Natural killer cell (primary cell): Measurements from ENCODE around the gene ATIC. TPM values are rescaled to one million over a fixed set of nuclear protein-coding genes. Genes with fewer than 3 reads are reported as not detected.
A peak's percentile ranks its signal among the peaks of the same experiment; 100 is the strongest.

Experiments used
- ATAC-seq, 3 donors: fragments of 150-1000 bp in 2 of 3; fragments of 200-7000 bp in 1 of 3; cut with Tn5 transposase; 1 replicate in 1 of 3; 2 replicates in 2 of 3; pipeline ENCODE4 v1.10.0; 2021; ENCODE audit warnings: mild to moderate bottlenecking in 2 of 3, moderate library complexity in 2 of 3
- DNase-seq, 2 donors: peaks; one replicate each; pipeline versions ENCODE4 v3.0.0 to v3.0.0-alpha.2; 2013 to 2021; ENCODE audit warnings: mixed read lengths in 1 of 2
- H3K27ac ChIP-seq: one replicate; pipeline ENCODE4 v1.5.1; 2013; ENCODE audit warnings: mild to moderate bottlenecking, low read length
- H3K27me3 ChIP-seq: one replicate; pipeline ENCODE4 v1.6.1; 2013; ENCODE audit warnings: low read length; ENCODE audit not compliant: control insufficient read depth, insufficient read depth
- H3K36me3 ChIP-seq: one replicate; pipeline ENCODE4 v1.6.1; 2013; ENCODE audit warnings: low read length; ENCODE audit not compliant: control insufficient read depth, insufficient read depth
- H3K4me1 ChIP-seq: one replicate; pipeline ENCODE4 v1.6.1; 2013; ENCODE audit warnings: low read length; ENCODE audit not compliant: control insufficient read depth, insufficient read depth
- H3K4me3 ChIP-seq: one replicate; pipeline ENCODE4 v1.5.1; 2013; ENCODE audit warnings: low read length
- H3K9me3 ChIP-seq: one replicate; pipeline ENCODE4 v1.6.1; 2013; ENCODE audit warnings: low read length; ENCODE audit not compliant: control insufficient read depth, insufficient read depth
- H3K27ac Mint-ChIP-seq, 2 donors: one replicate each; pipeline ENCODE4 v1.8.0; 2022; ENCODE audit warnings: mild to moderate bottlenecking in 2 of 2, mixed read lengths in 2 of 2, moderate library complexity in 1 of 2
- H3K27me3 Mint-ChIP-seq, 2 donors: one replicate each; pipeline ENCODE4 v1.8.0; 2022; ENCODE audit warnings: low read depth in 2 of 2, mixed read lengths in 2 of 2
- H3K36me3 Mint-ChIP-seq: one replicate; pipeline ENCODE4 v1.8.0; 2022; ENCODE audit warnings: mixed read lengths
- H3K4me1 Mint-ChIP-seq, 2 donors: one replicate each; pipeline ENCODE4 v1.8.0; 2022; ENCODE audit warnings: mixed read lengths in 2 of 2
- H3K4me3 Mint-ChIP-seq: one replicate; pipeline ENCODE4 v1.8.0; 2022; ENCODE audit warnings: mild to moderate bottlenecking, moderate library complexity, mixed read lengths
- H3K9me3 Mint-ChIP-seq, 2 donors: one replicate each; pipeline ENCODE4 v1.8.0; 2022; ENCODE audit warnings: mixed read lengths in 2 of 2
- CTCF ChIP-seq: fragments of 200-600 bp; IDR thresholded peaks from one replicate; pipeline ENCODE4 v1.8.0; 2022; ENCODE audit warnings: antibody characterized with exemption
- WGBS: methylation state at CpG from one replicate; pipeline ENCODE4 v1.1.7; 2013; ENCODE audit warnings: missing lambda C conversion rate; ENCODE audit not compliant: insufficient coverage; 5-methylcytosine and 5-hydroxymethylcytosine counted together
- intact Hi-C: fragments of 100-400 bp; cut with micrococcal nuclease; formaldehyde crosslinking; loops from one replicate; pipeline ENCODE4 v1.14.2; 2022
- total RNA-seq, 4 donors: library from RNA; stranded (reverse); fragments of 120-200 nt in 1 of 4; gene quantifications; one replicate each; pipeline versions ENCODE4 v1.2.3 to v1.2.4, GENCODE V29; 2013 to 2022

Gene ATIC
- total RNA-seq, 3 donors from 2014 or later (not counting 1 experiment from before 2014, with no cell fraction given), result 33.2 to 49.9 (median 44.5) TPM

GRCh38 chr2:215314896-215315295 is 3.0 kb downstream of the ATIC start:
- Mint-ChIP-seq H3K4me3 (no peak overlapping the region), H3K27ac (peak overlapping the region; percentile 18 to 30), H3K36me3 (peaks cover 1% of the 10 kb centered on the region), H3K27me3 (no peaks in the 10 kb centered on the region), H3K4me1 (peaks cover 22 to 33% of the 10 kb centered on the region in 2 donors), H3K9me3 (no peaks in the 10 kb centered on the region)
- H3K27me3 ChIP-seq, result no peaks in the 10 kb centered on the region
- DNase-seq (no peak), ATAC-seq (no peak)
- H3K36me3 ChIP-seq, result peaks cover 16% of the 10 kb centered on the region
- peaks cover 15% of the 10 kb centered on the region for H3K4me1 ChIP-seq
- no peak overlapping the region for H3K27ac ChIP-seq
- intact Hi-C loops, result no loop called here
- WGBS, result 86% methylated on average over 1 of the region's 1 CpG
- TF ChIP-seq CTCF, result no peak
- no peak overlapping the region for H3K4me3 ChIP-seq
- no peaks in the 10 kb centered on the region for H3K9me3 ChIP-seq

GRCh38 chr2:215315301-215315700 is 3.4 kb downstream of the ATIC start:
- intact Hi-C loops, result no loop called here
- Histone ChIP-seq H3K4me3 (no peak overlapping the region), H3K9me3 (no peaks in the 10 kb centered on the region), H3K36me3 (peaks cover 19% of the 10 kb centered on the region), H3K27ac (no peak overlapping the region), H3K27me3 (no peaks in the 10 kb centered on the region), H3K4me1 (peaks cover 15% of the 10 kb centered on the region)
- peak overlapping the region in 1 of 2 donors; percentile 30 for H3K27ac Mint-ChIP-seq
- no peak overlapping the region for H3K4me3 Mint-ChIP-seq
- no peaks in the 10 kb centered on the region for H3K9me3 Mint-ChIP-seq
- TF ChIP-seq CTCF, result no peak
- WGBS, result 100% methylated on average over 2 of the region's 2 CpGs
- DNase-seq (no peak), ATAC-seq (no peak)
- no peaks in the 10 kb centered on the region for H3K27me3 Mint-ChIP-seq
- peaks cover 5% of the 10 kb centered on the region for H3K36me3 Mint-ChIP-seq
- H3K4me1 Mint-ChIP-seq, result peaks cover 26 to 36% of the 10 kb centered on the region in 2 donors

- Mint-ChIP-seq H3K4me1 (peaks cover 28 to 44% of the 10 kb centered on the region in 2 donors), H3K27ac (no peak overlapping the region), H3K4me3 (no peak overlapping the region), H3K27me3 (no peaks in the 10 kb centered on the region), H3K36me3 (peaks cover 7% of the 10 kb centered on the region), H3K9me3 (no peaks in the 10 kb centered on the region)
- H3K4me3 ChIP-seq, result no peak overlapping the region
- H3K36me3 ChIP-seq, result peaks cover 25% of the 10 kb centered on the region
- WGBS, result 100% methylated on average over 1 of the region's 2 CpGs
- H3K4me1 ChIP-seq, result peaks cover 13% of the 10 kb centered on the region
- TF ChIP-seq CTCF, result no peak
- intact Hi-C loops, result no loop called here
- ATAC-seq (no peak), DNase-seq (no peak)
- no peaks in the 10 kb centered on the region for H3K9me3 ChIP-seq
- H3K27ac ChIP-seq, result no peak overlapping the region
- no peaks in the 10 kb centered on the region for H3K27me3 ChIP-seq
Measured at GRCh38 chr2:215316336-215316735, 4.5 kb downstream of the ATIC start.

- DNase-seq (no peak), ATAC-seq (no peak)
- H3K4me3 Mint-ChIP-seq, result no peak overlapping the region
- H3K27me3 Mint-ChIP-seq, result no peaks in the 10 kb centered on the region
- 100% methylated on average over 1 of the region's 5 CpGs for WGBS
- no peak overlapping the region for H3K27ac Mint-ChIP-seq
- intact Hi-C loops, result no loop called here
- H3K27ac ChIP-seq, result no peak overlapping the region
- peaks cover 5% of the 10 kb centered on the region for H3K4me1 ChIP-seq
- peaks cover 18 to 35% of the 10 kb centered on the region in 2 donors for H3K4me1 Mint-ChIP-seq
- no peak for TF ChIP-seq CTCF
- no peak overlapping the region for H3K4me3 ChIP-seq
- peaks cover 7% of the 10 kb centered on the region for H3K36me3 Mint-ChIP-seq
- H3K27me3 ChIP-seq, result no peaks in the 10 kb centered on the region
- no peaks in the 10 kb centered on the region for H3K9me3 Mint-ChIP-seq
- H3K9me3 ChIP-seq, result no peaks in the 10 kb centered on the region
- peaks cover 31% of the 10 kb centered on the region for H3K36me3 ChIP-seq
Measured at GRCh38 chr2:215319500-215319899, 7.6 kb downstream of the ATIC start.
